ENCODE measurements around the gene TTBK2. TPM values are rescaled to one million over a fixed set of nuclear protein-coding genes. Genes with fewer than 3 reads are reported as not detected.

TTBK2 gene
- total and polyA plus RNA-seq, 2 donors (not counting 3 experiments of a cell fraction or from before 2014, with no cell fraction given) = 4.4 to 17.1 TPM

DNA sequence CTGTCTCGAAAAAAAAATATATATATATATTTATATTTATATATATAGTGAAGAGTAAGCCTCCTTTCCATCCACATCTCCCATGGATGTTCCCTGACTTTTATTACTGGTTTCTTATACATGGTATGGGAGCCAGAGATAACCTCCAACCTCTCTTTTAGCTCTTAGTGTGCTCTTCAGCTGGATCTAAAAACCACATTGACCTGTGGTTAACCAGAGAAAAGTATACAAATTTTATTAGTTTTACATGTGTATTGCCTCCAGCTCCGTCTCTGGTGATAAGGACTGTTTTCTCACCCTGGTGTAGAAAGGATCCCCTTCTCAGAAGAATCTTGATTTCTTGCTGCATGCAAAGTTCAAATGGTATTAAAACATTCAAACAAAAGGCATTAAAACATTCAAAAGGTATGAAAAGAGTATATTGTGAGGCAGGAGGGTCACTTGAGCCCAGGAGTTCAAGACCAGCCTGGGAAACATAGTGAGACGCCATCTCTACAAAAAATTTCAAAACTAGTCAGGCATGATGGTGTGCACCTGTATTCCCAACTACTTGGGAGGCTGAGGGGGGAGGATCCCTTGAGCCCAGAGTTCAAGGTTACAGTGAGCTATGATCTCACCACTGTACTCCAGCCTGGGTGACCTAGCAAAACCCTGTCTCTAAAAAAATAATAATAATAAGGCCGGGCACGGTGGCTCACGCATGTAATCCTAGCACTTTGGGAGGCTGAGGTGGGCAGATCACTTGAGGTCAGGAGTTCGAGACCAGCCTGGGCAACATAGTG is 13.5 kb upstream of the TTBK2 start:
- ChIA-PET POLR2A (interaction anchor here (0.6 kb wide), 1 partner anchor 164 kb away, joined by 4 read pairs; no protein-coding TSS in a partner anchor), CTCF (interaction anchor here (1.2 to 3.4 kb wide), 3 partner anchors 7 to 212 kb away, joined by 4 to 13 read pairs (median 5); no protein-coding TSS in a partner anchor)
- FAIRE-seq (no peak), DNase-seq (ENCODE audit: low read depth, low spot score) (no peak)
- H3K4me3 ChIP-seq (replicated peaks in 1 of 3; ENCODE audit: insufficient read depth in 1 of 3, low read depth in 1 of 3, low read length in 3 of 3) = no peak overlapping the region
- H3K36me3 ChIP-seq (ENCODE audit: control insufficient read depth in 2 of 2, extremely low read depth in 1 of 2, insufficient read depth in 2 of 2, low read length in 2 of 2) = no peaks in the 10 kb centered on the region
- H2AFZ ChIP-seq (ENCODE audit: low read depth, low read length) = no peak overlapping the region
- no peaks in the 10 kb centered on the region for H3K9me3 ChIP-seq (replicated peaks; ENCODE audit: control insufficient read depth, insufficient read depth, low read length)
- no peak overlapping the region for H3K9ac ChIP-seq (replicated peaks; ENCODE audit: extremely low read depth, insufficient read depth, low read length)
- dilution Hi-C loops (cut with MboI; ENCODE audit: extremely low pct_ligation_motif_present, low sequenced_read_pairs) = no loop called here
- H3K27me3 ChIP-seq (ENCODE audit: control insufficient read depth in 2 of 2, insufficient read depth in 2 of 2, low read length in 2 of 2) = no peaks in the 10 kb centered on the region
- H3K4me2 ChIP-seq (ENCODE audit: insufficient read depth, low read length) = no peak overlapping the region
- intact Hi-C loops (cut with micrococcal nuclease) = no loop called here
- H3K79me2 ChIP-seq (ENCODE audit: control insufficient read depth, insufficient read depth, low read length) = no peaks in the 10 kb centered on the region
- no peaks in the 10 kb centered on the region for H3K9me1 ChIP-seq (replicated peaks; ENCODE audit: control insufficient read depth, extremely low read depth, insufficient read depth, low read length)
- no peak overlapping the region for H3K27ac ChIP-seq (ENCODE audit: insufficient read depth, low read depth, low read length)
- no peaks in the 10 kb centered on the region for H4K20me1 ChIP-seq (replicated peaks; ENCODE audit: control insufficient read depth, extremely low read depth, insufficient read depth, low read length)
- peaks cover 2% of the 10 kb centered on the region for H3K4me1 ChIP-seq (ENCODE audit: control insufficient read depth, extremely low read depth, insufficient read depth, low read length)
- no TSS peak for BruUV-seq (replicated peaks)
- no peak for TF ChIP-seq GATA2 (IDR thresholded peaks at IDR 0.05; ENCODE audit: insufficient read depth, insufficient read length, low read depth, low read length)
- TF ChIP-seq FOS (IDR thresholded peaks at IDR 0.05; ENCODE audit: borderline replicate concordance, insufficient read depth, low read length) = no peak
- TF ChIP-seq, protein P1, sequence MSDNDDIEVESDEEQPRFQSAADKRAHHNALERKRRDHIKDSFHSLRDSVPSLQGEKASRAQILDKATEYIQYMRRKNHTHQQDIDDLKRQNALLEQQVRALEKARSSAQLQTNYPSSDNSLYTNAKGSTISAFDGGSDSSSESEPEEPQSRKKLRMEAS (IDR thresholded peaks at IDR 0.05; ENCODE audit: insufficient read depth, insufficient read length) = no peak
- TF ChIP-seq POLR2A (IDR thresholded peaks at IDR 0.05; ENCODE audit: low read depth, low read length) = no peak
- TF ChIP-seq MYC (IDR thresholded peaks at IDR 0.05; ENCODE audit: low read depth, low read length) = no peak
- no peak for TF ChIP-seq POLR2AphosphoS5 (IDR thresholded peaks at IDR 0.05; ENCODE audit: insufficient read depth, low read depth, low read length)
- TF ChIP-seq, protein P2, sequence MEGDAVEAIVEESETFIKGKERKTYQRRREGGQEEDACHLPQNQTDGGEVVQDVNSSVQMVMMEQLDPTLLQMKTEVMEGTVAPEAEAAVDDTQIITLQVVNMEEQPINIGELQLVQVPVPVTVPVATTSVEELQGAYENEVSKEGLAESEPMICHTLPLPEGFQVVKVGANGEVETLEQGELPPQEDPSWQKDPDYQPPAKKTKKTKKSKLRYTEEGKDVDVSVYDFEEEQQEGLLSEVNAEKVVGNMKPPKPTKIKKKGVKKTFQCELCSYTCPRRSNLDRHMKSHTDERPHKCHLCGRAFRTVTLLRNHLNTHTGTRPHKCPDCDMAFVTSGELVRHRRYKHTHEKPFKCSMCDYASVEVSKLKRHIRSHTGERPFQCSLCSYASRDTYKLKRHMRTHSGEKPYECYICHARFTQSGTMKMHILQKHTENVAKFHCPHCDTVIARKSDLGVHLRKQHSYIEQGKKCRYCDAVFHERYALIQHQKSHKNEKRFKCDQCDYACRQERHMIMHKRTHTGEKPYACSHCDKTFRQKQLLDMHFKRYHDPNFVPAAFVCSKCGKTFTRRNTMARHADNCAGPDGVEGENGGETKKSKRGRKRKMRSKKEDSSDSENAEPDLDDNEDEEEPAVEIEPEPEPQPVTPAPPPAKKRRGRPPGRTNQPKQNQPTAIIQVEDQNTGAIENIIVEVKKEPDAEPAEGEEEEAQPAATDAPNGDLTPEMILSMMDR (IDR thresholded peaks at IDR 0.05; ENCODE audit: extremely low read depth in 1 of 2, insufficient read depth in 1 of 2, low read depth in 1 of 2, low read length in 2 of 2) = no peak
- TF ChIP-seq EZH2 (IDR thresholded peaks at IDR 0.05; ENCODE audit: borderline replicate concordance, low read depth, low read length, severe bottlenecking) = no peak
